ENCODE results near the gene COL4A2.
"Not testable (repeated sequence)": the region's sequence is repeated elsewhere in the genome, so short reads cannot be mapped to it uniquely, and the experiment has no call there.

COL4A2 gene

GRCh38 chr13:110308656-110309359 lies 1.7 kb downstream of the COL4A2 start:
- no peak for DNase-seq

DNA sequence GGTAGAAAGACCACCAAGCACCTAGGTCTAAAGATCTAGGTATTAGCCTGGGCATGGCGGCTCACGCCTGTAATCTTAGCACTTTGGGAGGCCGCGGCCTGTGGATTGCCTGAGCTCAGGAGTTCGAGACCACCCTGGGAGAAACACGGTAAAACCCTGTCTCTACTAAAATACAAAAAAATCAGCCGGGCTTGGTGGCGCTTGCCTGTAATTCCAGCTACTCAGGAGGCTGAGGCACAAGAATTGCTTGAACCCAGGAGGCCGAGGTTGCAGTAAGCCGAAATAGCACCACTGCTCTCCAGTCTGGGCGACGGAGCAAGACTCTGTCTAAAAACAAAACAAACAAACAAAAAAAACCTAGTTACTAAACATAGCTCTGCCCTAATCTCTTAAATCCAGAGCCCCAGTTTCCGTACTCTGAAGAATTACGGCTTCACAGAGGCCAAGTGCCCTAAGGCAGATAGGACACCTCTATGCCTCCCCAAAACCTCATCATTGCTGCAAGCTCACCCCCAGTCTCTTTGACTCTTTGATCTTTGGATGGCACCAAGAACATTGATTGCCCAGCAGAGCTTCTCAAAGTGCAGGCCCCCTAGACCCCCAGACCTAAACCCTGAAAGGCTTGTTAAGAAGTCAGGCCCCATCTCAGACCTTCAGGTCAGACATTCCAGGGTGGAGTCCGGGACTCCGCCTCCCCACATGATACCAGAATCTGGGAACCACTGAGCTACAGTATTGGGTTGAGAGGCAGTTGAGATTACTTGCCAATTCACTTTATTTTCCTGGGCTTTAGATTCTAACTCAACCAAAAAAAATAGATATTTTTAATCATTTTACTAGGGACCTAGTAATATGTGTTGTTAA lies 2.8 kb downstream of the COL4A2 start:
- DNase-seq: no peak

DNA sequence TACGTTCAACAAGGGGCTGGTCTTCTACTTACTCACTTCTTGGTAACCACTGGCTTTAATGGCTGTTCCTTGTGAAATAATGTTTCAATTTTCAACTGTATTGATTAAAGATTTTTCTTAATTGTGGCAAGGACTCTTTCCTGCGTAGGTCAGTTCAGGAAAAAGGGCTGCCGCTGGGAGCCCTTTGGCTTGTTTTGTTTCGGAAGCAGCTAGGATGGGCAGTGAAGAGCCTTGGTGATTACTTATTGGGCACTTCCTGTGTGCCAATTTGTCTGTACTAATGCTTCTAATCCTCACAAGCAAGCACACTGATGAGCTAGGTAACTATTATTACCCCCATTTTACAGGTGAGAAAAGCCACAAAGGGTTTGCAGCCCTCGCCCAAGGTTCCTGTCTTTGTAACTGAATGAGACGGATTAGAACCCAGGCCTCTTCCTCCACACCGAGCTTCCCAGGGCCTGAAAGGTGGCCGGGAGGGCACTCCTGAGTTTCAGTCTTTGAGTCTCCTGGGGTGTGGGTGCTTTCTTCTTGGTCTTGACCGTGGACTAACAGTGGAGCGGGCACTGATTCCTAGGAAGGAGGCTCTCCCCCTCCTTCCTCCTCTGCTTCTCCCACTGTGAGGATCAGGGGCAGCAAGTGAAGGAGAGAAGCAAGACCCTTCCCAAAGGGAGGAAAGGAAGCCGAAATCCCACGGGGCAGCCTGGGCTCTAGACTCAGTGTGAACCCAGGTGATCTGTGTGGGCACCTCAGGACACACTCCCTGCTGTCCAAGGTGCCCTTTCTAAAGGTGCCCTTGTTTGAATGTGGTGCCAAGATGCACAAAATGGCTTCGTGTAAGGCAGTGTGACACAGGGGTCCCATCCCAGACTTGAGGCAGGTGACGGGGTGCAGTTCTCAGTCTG lies 3.7 kb downstream of the COL4A2 start:
- DNase-seq: no peak

GRCh38 chr13:110311443-110312338 lies 4.6 kb downstream of the COL4A2 start:
- no peak for DNase-seq

DNA sequence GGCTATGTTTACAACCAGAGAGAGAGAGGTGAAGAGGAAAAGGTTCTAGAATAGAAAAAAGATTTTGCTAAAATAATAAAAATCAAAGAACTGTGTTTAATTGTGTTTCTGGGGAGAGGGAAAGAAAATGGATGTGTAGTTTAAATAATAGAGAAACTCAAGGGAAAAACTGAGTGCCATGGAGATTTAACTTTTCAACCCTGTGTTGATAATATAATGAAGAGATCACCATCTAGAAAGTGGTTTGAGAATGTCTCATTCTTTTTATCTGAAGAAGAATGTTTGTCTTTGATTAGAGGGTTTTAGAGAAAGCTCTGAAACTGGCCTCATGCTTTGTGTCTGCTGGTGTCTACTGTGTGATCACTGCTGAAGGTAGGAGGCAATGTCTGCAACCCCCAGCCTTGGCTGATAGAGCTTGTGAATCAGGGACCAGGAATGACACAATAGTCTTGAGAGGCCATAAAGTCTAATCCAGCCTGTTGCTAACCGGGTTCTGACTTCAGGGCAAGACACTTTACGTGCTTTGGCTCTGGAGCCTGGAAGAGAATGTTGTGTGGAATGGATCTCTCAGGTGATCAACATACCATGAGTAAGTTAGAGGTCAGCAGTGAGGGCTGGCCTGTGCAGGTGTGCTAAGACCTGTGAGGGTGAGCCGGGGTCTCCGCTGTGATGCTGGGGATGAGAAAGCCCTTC lies 5.4 kb downstream of the COL4A2 start:
- DNase-seq: no peak

DNA sequence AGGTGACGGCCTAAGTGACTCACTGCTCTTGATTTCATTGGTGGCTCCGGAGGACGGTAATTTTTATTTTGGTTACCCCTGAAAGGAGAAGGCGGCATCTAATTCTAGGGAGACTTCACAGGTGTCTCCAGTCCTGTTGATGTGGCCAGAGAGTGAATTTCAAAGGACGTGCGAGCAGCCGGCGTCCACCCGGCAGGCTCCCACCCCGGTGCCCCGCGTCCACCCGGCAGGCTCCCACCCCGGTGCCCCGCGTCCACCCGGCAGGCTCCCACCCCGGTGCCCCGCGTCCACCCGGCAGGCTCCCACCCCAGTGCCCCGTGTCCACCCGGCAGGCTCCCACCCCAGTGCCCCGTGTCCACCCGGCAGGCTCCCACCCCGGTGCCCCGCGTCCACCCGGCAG lies 6.2 kb downstream of the COL4A2 start:
- DNase-seq: not testable (repeated sequence)

GRCh38 chr13:110313733-110314132 lies 6.6 kb downstream of the COL4A2 start:
- not testable (repeated sequence) for DNase-seq

GRCh38 chr13:110314516-110315245 lies 7.6 kb downstream of the COL4A2 start:
- DNase-seq: no peak

DNA sequence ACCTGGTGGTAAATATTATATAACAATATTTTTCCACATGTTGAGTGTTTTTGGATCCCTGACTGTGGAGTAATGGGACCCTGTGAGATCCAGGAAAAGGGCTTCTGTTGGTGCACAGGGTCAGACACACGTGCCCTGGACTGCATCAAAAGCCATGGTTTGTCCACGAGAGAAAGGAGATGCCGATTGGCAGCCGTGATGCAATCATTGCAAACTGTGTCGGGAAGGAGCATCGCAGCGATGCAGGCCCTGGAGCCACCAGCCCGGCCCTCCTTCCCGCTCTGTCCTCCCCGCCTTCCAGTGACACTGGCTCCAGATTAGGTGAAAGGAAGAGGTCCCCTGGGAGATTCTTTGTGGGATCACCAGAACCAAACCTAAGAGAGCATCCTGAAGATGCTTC lies 9.1 kb downstream of the COL4A2 start:
- DNase-seq: no peak

DNA sequence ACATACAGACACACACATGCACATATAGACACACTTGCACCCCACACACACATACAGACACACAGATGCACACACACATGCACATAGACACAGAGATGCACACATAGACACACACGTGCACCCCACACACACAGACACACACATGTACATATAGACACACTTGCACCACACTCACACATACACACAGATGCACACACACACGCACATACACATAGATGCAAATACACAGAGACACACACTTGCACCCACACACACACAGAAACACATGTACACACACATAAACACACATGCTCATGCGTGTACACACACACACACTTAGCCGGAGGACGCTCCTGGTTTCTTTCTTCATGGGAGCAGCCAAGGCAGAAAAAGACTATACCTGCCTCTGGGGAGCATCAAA lies 10.0 kb downstream of the COL4A2 start:
- no peak for DNase-seq

DNA sequence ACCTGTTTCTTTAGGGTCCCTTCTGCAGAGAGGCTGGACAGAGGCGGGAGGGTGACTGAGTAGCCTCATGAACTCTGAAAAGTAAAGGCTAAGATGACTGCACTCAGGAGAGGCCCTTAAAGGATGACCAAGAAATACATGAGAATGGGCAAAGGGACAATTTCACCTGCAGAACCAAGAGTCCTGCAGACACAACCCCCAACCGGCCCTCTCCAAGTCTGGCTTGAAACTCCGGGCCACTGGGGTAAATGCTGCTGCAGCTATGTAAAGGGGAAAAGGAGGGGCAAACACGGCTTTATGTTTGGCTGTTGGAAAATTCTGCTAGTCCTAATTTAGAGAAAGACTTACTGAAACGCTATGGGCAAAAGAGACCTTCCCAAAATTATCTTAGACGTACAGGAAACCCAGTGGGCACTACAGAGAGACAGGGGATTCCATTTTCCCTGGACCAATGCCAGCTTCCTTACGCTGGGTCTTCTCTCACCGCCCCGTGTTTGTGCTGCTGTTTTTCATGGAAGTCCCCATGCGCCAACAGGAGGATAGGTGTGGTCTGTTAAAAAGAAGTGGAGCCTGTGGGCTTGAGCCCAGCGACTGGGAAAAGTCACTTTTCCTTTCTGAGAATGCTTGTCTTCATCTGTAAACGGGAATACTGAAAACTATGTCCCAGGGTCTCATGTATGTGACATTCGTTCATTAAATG lies 10.6 kb downstream of the COL4A2 start:
- no peak for DNase-seq

- no peak for DNase-seq
These were observed 11.8 kb downstream of the COL4A2 start for GRCh38 chr13:110318920-110319319.

- DNase-seq: no peak
These were observed 12.3 kb downstream of the COL4A2 start for GRCh38 chr13:110319397-110319773.

GRCh38 chr13:110319774-110320509 lies 12.9 kb downstream of the COL4A2 start:
- DNase-seq: no peak

DNA sequence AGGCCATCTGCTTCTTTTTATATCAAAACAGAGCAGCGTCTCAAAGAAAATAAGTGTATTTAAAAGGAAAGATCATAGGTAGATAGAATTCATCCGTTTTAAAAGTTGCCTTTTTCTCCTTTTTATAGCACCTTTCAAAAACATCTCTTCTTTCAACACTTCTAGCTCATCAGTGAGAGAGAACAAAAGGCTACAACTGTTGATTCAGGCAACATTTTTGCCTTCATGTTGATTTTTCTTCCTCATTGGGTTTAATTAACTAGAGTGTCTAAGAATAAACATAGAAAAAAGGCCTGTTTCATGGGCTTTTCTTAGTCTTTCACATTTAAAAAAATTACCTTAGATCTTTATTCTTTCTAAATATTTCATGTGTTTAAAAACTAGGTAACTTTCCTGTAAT lies 13.6 kb downstream of the COL4A2 start:
- DNase-seq: no peak

- DNase-seq: not testable (repeated sequence)
These were observed 14.5 kb downstream of the COL4A2 start for GRCh38 chr13:110321573-110321972.

- DNase-seq: no peak
These were observed 15.2 kb downstream of the COL4A2 start for GRCh38 chr13:110322126-110322827.

DNA sequence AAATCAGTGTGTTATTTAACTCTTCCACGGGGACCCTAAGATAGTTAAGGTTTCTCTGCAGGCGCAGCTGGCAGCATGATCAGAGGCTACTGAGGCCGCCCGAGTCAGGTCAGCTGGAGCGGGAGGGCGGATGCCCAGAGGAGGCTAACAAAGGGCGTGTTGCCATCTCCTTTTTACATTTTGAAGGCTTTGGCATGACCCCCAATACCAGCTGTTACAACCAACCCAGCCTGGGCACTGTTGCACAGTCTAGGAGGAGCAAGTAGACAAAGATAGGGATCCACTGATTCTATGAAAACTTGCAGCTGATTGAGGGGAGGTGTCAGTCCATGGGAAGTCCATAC lies 15.7 kb downstream of the COL4A2 start:
- no peak for DNase-seq

Measured in NCI-H446 (cell line).